HUDEP-2 (cell line): ENCODE measurements around the gene GXYLT1.
A peak's percentile ranks its signal among the peaks of the same experiment; 100 is the strongest.
"Not testable (repeated sequence)": the region's sequence is repeated elsewhere in the genome, so short reads cannot be mapped to it uniquely, and the experiment has no call there.

Experiments
- DNase-seq, 76 experiments: peaks; one replicate each; lab custom pipeline; 2025; ENCODE audit not compliant: unreplicated experiment in 76 of 76; lab: John Stamatoyannopoulos, UW

GXYLT1 gene, protein sequence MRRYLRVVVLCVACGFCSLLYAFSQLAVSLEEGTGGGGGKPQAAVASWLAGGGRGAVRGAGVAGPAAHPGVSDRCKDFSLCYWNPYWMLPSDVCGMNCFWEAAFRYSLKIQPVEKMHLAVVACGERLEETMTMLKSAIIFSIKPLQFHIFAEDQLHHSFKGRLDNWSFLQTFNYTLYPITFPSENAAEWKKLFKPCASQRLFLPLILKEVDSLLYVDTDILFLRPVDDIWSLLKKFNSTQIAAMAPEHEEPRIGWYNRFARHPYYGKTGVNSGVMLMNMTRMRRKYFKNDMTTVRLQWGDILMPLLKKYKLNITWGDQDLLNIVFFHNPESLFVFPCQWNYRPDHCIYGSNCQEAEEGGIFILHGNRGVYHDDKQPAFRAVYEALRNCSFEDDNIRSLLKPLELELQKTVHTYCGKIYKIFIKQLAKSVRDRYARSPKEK

DNA sequence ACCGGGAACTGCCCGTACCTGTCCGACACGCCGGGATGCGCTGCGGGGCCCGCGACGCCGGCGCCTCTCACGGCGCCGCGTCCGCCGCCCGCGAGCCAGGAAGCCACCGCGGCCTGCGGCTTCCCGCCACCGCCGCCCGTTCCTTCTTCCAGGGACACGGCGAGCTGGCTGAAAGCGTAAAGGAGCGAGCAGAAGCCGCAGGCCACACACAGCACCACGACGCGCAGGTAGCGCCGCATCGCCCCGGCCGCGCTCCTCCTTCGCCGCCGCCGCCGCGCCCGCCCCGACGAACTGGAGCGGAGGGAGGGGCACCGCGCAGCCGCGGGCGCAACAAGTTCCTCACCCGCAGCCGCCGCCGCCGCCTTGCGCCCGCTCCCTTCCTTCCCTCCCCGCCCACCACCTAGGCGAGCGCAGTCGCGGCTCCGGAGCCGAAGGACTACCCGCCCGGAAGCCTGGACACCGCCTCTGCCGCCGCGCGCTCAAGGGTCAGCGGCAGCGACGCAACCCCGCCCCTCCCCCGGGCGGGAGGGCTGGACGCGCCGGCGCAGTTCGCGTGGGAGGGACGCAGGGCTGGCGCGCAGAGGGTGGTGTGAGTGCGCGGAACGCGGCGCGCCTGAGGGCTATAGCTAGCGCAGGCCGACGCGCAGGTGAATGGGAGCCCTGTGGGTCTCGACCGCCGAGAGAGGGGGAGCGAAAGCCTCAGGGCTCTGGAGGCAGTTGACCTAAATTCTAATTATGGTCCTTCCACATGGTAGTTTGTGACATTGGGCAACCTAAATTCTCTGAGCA, at the start of gene GXYLT1:
Gene GXYLT1 (minus strand): TSS at position 467 of the 789 bp plus-strand sequence. CDS start 228 bp downstream, at position 239.
- DNase-seq = peak in 75 of 76 experiments; percentile 14 to 92 (median 82)

DNA sequence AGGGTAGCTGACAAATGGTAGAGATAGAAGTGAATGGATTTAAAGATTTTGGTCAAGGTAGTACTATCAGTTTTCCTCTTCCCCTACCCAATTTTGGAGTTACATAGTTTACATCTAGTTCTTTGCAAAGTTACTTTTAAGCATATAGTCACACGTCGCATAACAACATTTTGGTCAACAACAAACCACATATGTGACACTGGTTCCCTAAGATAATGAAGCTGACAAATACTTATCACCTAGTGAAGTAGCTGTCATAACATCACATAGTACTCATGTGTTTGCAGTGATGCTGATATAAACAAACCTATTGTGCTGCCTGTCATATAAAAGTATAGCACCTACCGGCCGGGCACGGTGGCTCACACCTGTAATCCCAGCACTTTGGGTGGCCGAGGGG, 48.0 kb upstream of the GXYLT1 start:
- no peak for DNase-seq

DNA sequence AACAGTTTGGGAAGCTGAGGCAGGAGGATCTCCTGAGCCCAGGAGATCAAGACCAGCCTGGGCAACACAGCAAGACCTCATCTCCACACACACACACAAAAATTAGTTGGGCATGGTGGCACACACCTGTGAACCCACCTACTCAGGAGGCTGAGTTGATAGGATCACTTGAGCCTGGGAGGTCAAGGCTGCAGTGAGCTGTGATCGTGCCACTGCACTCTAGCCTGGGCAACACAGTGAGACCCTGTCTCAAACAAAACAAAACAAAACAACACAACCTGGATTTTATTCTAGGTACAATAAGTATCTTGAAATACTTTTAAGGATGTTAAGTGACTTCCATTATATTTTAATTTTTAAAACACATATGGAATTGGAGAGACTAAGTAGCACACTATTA, 47.6 kb upstream of the GXYLT1 start:
- no peak for DNase-seq

DNA sequence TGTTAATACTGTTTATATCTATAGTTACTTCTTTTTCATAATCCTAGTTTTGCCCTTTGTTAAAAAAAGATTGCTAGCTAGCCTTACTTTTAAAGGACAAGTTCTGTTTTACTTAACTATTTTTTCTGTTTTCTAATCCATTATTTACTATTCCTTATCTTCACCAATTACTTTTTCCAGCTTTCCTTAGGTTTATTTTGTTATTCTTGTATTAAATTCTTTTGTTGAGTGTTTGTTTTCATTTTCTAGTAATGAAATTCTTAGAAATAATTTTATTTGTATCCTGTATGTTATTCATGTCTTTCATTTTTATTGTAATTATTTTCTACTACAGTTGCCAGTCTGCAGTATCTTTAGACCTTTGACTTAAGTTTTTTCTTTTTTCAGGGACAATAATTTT, 45.7 kb upstream of the GXYLT1 start:
- DNase-seq = no peak

DNA sequence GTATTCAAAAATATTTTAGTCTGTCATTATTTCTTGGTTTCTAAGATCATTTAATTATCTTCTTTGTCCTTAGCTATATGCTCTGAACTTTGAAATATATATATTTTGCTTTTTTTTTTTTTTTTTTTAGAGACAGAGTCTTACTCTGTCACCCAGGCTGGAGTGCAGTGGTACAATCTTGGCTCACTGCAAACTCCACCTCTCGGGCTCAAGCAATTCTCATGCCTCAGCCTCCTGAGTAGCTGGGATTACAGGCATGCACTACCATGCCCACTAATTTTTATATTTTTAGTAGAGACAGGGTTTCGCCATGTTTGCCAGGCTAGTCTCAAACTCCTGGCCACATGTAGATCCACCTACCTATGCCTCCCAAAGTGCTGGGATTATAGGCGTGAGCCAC, 43.6 kb upstream of the GXYLT1 start:
- not testable (repeated sequence) for DNase-seq

DNA sequence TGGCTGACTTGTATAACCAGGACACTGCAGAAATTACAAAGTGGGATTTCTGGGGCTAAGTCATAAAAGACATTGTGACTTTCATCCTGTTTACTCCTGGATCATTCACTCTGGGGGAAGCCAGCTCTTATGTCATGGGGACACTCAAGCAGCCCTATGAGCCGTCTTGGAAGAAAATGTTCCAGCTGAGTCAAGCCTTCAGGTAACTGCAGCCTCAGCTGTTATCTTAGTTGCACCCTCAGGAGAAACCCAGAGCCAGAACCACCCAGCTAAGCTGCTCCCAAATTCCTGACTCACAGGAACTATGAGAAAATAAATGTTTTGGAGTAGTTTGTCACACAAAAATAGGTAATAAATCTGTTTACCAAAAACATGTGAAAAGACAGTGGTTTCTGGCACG, 43.1 kb upstream of the GXYLT1 start:
- DNase-seq = no peak

DNA sequence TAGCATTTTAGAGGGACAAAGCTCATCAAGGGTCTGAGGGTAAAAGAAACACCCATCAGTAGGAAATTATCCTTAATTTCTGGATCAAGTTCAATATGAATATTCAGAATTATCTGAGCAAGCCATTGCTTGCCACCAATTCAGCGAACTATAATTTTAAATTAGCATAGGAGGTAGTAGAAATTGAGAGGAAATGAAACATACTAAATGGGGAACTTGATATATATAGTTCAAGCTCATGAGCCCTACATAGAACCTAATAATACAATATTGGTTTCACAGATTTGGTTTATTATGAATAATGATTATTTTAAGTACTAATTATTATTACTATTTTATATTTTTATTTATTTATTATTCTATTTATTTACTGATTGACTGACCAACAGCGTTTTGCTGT, 42.1 kb upstream of the GXYLT1 start:
- no peak for DNase-seq

DNA sequence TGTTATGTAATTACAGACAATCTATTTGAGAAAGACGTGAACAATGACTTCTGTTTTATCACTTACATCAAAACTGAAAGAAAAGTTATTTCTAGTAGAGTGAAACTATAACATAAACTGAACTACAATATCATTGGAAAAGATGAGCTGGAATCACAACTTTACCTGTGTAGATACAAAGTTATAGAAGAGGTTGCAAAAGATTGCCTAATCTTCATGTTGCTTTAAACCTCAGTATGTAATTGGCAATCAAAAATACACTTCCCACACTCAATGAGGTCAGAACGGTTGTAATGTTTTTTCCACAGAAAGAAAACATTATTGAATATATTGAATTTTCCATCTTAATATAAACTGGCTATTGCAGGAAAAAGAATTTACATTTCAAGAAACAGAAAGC, 37.7 kb upstream of the GXYLT1 start:
- DNase-seq = no peak

DNA sequence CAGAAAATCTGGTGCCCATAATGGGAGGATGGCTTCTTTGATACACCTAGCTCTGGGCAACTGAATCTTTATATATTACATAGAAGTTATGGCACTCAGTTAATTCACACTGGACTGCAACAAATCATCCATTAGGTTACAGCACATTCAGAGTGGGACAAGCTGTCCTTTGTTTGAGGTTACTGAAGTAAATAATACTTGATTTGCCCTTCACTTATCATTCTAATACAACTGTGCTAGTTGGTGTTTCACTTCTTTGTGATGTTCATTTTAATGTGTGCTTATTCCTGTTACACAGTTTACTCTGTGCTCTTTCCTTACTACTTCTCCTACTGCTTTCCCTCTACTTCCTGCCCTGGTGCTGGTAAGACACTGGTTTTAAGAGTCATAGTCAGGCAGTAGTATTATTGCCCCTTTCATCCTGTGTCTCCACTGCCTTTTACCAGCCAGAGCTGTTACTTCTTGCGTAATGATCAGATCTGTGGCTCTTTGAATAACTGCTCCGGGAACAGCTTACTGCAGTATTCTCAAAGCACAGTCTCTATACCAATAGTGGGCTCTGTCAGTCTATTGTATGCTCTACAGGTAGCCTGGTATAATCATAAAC, 36.4 kb upstream of the GXYLT1 start:
- no peak for DNase-seq

DNA sequence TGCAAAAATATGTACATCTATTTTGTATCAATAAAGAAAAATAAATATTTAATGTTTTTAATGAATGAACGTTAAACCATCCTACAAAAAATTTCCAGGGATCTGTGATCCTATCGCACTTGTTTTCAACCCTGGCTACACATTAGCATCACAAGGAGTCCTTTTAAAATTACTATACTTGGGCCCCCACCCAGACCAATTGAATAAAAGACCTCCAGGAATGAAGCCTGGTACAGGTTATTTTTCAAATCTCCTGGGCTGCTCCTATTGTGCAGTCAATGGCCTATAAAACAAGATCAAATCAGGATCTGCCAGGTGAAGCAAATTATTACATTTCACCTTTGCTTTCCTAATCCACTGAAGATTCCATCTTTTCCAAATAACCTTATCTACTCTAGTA, 33.4 kb upstream of the GXYLT1 start:
- no peak for DNase-seq

DNA sequence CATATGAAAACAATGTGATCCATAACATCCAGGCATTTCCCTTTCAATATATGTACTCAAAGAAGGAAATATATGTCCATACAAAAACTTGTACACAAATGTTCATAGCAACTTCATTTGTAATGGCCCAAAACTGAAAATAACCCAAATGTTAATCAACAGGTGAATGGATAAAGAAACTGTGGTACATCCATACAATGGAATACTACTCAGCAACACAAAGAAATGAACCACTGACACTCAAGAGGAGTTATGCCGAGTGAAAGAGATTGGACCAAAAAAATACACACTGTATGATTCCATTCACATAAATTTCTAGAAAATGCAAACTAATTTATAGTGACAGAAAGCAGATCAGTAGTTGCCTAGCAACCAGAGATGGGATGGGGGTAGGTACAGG, 30.3 kb upstream of the GXYLT1 start:
- no peak for DNase-seq

DNA sequence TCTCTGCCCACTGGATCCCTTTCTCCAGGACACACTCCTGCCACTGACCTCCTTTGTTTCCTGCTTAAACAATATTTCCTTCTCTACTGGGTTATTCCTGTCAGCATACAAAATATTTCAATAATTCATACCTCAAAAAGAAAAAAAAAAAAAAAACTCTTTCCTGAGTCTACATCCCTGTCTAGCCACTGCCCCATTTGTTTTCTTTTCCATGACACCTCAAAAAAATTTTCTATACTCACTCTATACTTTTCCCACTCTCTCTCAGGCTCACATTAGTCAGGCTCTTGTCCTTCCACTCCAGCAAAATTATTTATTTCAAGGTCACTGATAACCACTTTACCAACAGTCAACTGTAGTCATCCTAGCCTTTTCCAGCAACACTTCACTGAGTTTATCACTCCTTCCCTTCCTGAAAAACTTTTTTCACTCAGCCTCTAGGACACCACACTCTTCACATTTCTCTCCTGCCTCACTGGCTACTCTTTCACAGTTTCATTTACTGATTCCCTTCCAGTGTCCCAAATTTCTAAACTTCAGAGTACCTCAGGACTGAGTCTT, 29.4 kb upstream of the GXYLT1 start:
- no peak for DNase-seq

DNA sequence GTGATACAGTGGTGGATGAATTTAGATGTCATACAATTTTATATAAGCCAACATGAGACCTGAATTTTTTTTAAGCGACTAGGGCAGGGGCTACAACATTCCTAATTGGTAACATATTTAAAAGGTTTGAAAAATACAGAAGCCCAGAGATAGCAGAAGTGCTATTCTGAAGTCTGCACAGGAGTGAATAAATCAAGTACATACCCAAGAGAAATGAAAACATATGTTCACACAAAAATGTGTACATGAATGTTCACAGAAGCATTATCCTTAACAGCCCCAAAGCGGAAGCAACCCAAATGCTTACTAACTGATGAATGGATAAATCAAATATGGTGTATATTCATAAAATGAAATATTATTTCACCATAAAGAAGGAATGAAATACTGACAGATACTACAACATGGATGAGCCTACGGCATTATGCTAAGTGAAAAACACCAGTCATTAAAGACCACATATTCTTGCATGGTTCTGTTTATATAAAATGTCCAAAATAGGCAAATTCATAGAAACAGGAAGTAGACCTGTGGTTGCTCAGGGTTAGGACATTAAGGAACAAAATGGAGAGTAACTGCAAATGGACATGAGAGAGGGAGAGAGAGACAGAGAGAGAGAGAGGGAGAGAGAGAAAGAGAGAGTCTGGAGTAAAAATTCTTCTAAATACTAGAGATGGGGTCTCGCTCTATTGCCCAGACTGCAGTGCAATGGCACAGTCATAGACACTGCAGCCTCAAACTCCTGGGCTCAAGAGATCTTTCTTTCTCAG, 28.0 kb upstream of the GXYLT1 start:
- DNase-seq = no peak

DNA sequence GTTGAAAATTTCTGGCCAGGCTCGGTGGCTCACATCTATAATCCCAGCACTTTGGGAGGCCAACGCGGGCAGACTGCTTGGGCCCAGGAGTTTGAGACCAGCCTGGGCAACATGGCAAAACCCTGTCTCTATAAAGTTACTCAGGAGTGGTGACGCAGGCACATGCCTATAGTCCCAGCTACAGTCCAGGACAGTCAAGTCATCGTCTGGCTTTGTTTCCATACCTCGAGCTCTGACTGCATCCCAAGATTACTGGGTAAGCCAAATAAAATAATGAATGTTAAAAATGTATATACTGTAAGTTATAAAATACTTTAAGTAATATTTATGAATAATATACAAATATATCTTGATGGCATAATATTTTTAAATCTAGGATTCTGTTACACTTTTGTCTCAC, 23.0 kb upstream of the GXYLT1 start:
- no peak for DNase-seq

DNA sequence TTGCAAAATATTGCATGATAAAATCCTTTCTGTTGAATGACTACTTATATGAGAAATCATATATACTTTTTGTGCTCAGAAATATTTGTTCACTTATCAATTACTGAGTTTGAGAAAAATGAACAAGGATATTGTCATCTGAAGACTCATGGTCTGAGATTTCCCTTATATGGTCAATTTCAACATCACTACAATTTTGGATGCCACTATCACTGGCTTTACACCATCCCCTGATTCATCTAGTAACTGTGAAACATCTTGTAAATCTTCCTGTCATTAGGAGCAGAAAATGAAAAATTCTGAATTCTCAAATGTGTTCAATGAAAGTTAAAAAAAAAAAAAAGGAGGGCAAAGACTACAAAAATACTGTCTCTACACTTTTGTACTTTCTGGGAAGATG, 21.8 kb upstream of the GXYLT1 start:
- no peak for DNase-seq

DNA sequence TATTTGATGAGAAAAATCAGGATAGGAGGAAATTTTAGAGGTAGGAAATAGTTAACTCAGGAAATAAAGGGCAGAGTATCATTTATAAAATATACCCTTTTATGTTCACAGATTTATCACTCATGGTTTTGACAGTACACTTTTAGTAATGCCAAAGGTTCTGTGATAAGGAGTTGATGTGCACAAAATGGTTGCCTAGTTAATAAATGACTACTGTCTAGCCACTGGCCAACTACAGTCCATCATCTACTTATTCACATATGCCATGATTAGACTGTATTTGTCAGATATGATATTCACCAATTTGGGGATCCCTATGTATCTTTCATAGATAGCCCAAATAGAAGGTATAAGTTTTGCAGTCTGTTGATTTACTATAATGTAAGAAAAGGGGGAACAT, 19.2 kb upstream of the GXYLT1 start:
- DNase-seq = no peak

DNA sequence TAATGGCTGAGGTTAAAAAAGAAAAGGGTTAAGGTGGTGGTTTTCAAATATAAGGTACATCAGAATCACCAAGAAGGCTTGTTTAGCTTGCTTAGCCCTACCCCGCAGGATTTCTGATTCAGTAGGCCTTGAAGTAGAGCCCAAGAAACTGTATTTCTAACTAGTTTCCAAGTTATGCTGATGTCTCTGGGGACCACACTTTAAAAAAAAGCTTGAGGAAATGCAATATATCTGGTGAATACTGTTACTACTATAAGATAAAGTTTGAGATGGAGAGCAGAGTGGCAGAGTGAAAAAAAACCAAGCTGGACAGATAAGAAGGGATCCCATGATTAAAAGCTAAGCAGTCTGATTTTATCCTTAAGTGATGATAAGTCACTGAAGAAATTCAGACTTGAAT, 18.3 kb upstream of the GXYLT1 start:
- DNase-seq = no peak

DNA sequence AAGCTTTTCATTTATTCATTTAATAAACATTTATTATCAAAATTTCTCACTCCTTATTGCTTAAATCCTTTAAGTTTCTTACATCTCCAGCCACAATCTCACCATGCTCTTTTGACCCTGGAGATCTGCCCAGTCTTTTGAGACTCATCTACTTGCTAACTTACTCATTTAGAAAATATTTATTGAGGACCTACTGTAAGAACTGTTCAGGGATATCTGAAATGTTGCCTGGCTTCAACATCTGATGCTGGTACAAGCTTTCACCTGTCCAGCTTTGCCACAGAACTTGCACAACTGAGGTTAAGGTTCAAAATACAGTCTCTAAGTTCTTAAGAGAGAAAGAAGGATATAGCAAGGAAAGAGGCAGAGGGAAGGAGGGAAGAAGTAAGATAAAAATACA, 17.5 kb upstream of the GXYLT1 start:
- no peak for DNase-seq

DNA sequence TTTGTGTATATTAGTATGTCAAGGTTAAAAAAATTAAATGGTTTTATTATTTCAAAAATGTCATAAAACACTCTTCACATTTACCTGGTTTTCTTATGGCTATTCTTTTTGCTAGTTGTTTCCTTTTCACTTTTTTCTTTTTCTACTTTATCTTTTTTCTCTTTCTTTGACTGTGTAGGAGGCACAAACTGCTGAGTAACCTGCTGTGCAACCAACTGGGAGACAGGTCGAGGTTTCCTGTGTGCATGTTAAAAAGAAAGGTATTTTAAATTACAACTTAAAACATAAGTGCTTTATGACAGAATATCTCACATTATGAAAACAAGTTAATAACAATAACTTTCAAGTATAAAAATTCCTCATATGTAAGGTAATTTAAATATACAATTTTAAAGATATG, 16.9 kb upstream of the GXYLT1 start:
- no peak for DNase-seq

DNA sequence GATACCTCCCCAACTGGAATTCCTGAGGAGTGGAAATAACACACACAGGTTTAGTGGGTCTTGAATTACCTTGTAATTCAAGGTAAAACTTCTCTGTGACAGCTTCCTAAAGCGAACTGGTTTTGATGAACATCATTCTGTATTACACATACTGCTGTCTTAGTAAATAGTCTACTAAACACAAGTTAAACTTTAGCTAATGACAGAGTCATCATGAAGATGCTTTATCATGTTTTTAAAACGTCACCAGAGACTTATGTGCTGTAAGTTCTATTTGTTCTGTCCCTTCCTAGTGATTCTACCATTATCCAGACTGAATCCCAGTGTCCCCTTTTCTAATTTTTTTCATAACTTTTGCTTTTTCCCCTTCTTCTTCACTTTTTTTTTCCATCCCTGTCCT, 11.6 kb upstream of the GXYLT1 start:
- DNase-seq = no peak
